Ishikawa (cell line): ENCODE results near the gene CARM1.

Experiments used
- CEBPB ChIP-seq: IDR thresholded peaks from 2 replicates; pipeline ENCODE4 v1.6.1; 2012
- CREB1 ChIP-seq: IDR thresholded peaks from 2 replicates; pipeline ENCODE4 v1.6.1; 2012; ENCODE audit warnings: low read depth
- EGR1 ChIP-seq: IDR thresholded peaks from 2 replicates; pipeline ENCODE4 v1.6.1; 2012
- EP300 ChIP-seq: IDR thresholded peaks from 2 replicates; pipeline ENCODE4 v1.6.1; 2012; ENCODE audit warnings: borderline replicate concordance
- FOXM1 ChIP-seq: IDR thresholded peaks from 2 replicates; pipeline ENCODE4 v1.6.1; 2012; ENCODE audit warnings: low read depth, borderline replicate concordance
- MAX ChIP-seq: IDR thresholded peaks from 2 replicates; pipeline ENCODE4 v1.6.1; 2012
- NFIC ChIP-seq: IDR thresholded peaks from 2 replicates; pipeline ENCODE4 v1.6.1; 2012
- RAD21 ChIP-seq: IDR thresholded peaks from 2 replicates; pipeline ENCODE4 v1.6.1; 2012; ENCODE audit warnings: low read depth
- REST ChIP-seq: IDR thresholded peaks from 2 replicates; pipeline ENCODE4 v1.6.1; 2012; ENCODE audit warnings: low read depth, mild to moderate bottlenecking
- TAF1 ChIP-seq: IDR thresholded peaks from 2 replicates; pipeline ENCODE4 v1.6.1; 2012; ENCODE audit warnings: low read depth, mild to moderate bottlenecking
- TCF12 ChIP-seq: IDR thresholded peaks from 2 replicates; pipeline ENCODE4 v1.6.1; 2012; ENCODE audit warnings: low read depth
- TEAD4 ChIP-seq: IDR thresholded peaks from 2 replicates; pipeline ENCODE4 v1.6.1; 2012
- USF1 ChIP-seq: IDR thresholded peaks from 2 replicates; pipeline ENCODE4 v1.6.1; 2012
- YY1 ChIP-seq: IDR thresholded peaks from 2 replicates; pipeline ENCODE4 v1.6.1; 2012; ENCODE audit warnings: low read depth
- ZBTB7A ChIP-seq: IDR thresholded peaks from 2 replicates; pipeline ENCODE4 v1.6.1; 2012; ENCODE audit warnings: low read depth

CARM1 gene

GRCh38 chr19:10854350-10855089, 16.8 kb upstream of the CARM1 start:
- TF ChIP-seq USF1 (no peak), CREB1 (no peak), TEAD4 (no peak), REST (no peak), ZBTB7A (no peak), RAD21 (no peak), EP300 (no peak), NFIC (no peak), CEBPB (no peak), MAX (no peak), TAF1 (no peak), EGR1 (no peak), FOXM1 (no peak), YY1 (no peak)

GRCh38 chr19:10855879-10856522, 15.4 kb upstream of the CARM1 start:
- TF ChIP-seq RAD21 (peak; percentile 19; the same call in 1 of the 2 replicates), CEBPB (no peak), TEAD4 (no peak), TCF12 (no peak), CREB1 (no peak)

DNA sequence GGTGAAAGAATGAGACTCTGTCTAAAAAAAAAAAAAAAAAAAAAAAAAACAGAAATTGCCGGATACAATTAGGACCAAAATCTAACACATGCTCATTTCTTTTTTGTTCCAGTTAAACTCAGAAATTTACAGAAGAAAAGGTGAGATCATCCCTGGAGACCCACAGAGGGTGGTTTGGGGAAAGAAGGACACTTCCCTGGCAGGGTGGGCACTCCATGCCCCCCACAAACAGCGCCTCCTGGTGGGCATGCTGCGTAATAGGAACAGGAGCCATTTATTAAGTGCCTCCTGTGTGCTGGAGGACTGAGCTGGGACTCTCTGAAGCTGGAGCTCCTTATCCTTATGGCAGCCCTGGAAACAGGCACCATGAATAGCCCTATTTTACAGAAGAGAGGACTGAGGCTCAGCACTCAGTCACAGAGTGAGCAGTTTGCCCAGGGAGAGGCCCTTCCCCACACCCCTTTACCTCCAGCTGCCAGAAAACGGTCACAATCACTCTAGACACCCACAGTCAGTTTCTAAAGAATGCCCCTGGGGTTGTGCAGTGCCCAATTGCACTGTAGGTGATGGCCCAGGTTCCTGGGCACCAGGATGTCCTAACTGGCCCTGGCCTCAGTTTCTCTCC, 13.0 kb upstream of the CARM1 start:
- TF ChIP-seq FOXM1 (no peak), ZBTB7A (peak; percentile 78; the same call in 1 of the 2 replicates), MAX (no peak), EGR1 (no peak), YY1 (no peak), TCF12 (no peak), TEAD4 (no peak), RAD21 (peak; percentile 36; the same call in 1 of the 2 replicates), REST (no peak), CEBPB (no peak), USF1 (no peak), CREB1 (no peak)

- TF ChIP-seq EGR1 (no peak), RAD21 (peak; percentile 34; the same call in 1 of the 2 replicates)
These were observed 10.2 kb upstream of the CARM1 start for GRCh38 chr19:10861103-10861651.

DNA sequence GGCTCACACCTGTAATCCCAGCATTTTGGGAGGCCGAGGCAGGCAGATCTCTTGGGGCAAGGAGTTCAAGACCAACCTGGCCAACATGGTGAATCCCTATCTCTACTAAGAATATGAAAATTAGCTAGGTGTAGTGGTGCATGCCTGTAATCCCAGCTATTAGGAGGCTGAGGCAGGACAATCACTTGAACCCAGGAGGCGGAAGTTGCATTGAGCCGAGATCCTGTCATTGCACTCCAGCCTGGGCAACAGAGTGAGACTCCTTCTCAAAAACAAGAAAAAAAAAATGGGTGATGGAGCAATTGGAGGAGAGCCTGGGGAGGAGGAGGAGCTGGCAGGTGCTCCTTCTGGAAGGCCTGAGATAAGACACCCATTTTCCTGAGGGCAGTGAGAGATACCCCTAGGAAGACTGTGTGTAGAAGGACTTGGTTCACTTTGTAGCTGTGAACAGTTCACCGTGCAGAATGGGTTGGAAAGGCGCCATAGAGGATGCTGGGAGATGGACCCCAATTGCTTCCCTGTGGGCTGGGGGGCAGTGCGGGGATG, 8.7 kb upstream of the CARM1 start:
- TF ChIP-seq RAD21, result no peak
- TF ChIP-seq EP300, result no peak
- TF ChIP-seq YY1, result no peak
- no peak for TF ChIP-seq ZBTB7A
- no peak for TF ChIP-seq FOXM1
